ENCODE results near the gene ACTR2. TPM values are rescaled to one million over a fixed set of nuclear protein-coding genes. Genes with fewer than 3 reads are reported as not detected.

ACTR2 gene
- total and polyA plus RNA-seq, 11 donors: 28.2 to 216 (median 109) TPM

GRCh38 chr2:65186093-65186868, 41.4 kb upstream of the ACTR2 start:
- no peak overlapping the region for H3K4me3 ChIP-seq
- ATAC-seq (no peak), DNase-seq (no peak)
- intact Hi-C loops (cut with DNase I): loop anchor here in 9 of 10 donors (5.0 to 10.0 kb wide), 7 partner anchors 119 to 389 kb away; partner anchors contain the start of gene CEP68 (in 1 of the 9)
- peaks cover 0 to 7% (median 0%) of the 10 kb centered on the region in 12 donors for H3K4me1 ChIP-seq
- 92 to 96% (median 94%) methylated on average over 23 of the region's 23 CpGs for WGBS, 4 donors
- no peak for TF ChIP-seq POLR2A (IDR thresholded peaks at IDR 0.05)
- no peak for TF ChIP-seq CTCF (IDR thresholded peaks at IDR 0.05)
- H3K27ac ChIP-seq: no peak overlapping the region
- H3K36me3 ChIP-seq: no peaks in the 10 kb centered on the region
- H3K27me3 ChIP-seq: no peaks in the 10 kb centered on the region
- no peaks in the 10 kb centered on the region for H3K9me3 ChIP-seq

- no peaks in the 10 kb centered on the region for H3K9me3 ChIP-seq
- intact Hi-C loops (cut with DNase I): loop anchor here in 9 of 10 donors (5.0 to 10.0 kb wide), 7 partner anchors 120 to 388 kb away; partner anchors contain the start of gene CEP68 (in 1 of the 9)
- WGBS, 4 donors: 54 to 60% (median 56%) methylated on average over 19 of the region's 19 CpGs
- ATAC-seq (peak; percentile 66 to 98 (median 94)), DNase-seq (peak; percentile 65 to 77 (median 74))
- no peak overlapping the region for H3K4me3 ChIP-seq
- TF ChIP-seq POLR2A (IDR thresholded peaks at IDR 0.05) (no peak), CTCF (IDR thresholded peaks at IDR 0.05) (peak; percentile 73 to 94 (median 80))
- H3K4me1 ChIP-seq: peaks cover 0 to 7% (median 0%) of the 10 kb centered on the region in 12 donors
- H3K36me3 ChIP-seq: no peaks in the 10 kb centered on the region
- no peaks in the 10 kb centered on the region for H3K27me3 ChIP-seq
- no peak overlapping the region for H3K27ac ChIP-seq
These were observed 40.5 kb upstream of the ACTR2 start for GRCh38 chr2:65186872-65187851.

GRCh38 chr2:65193446-65193845, 34.2 kb upstream of the ACTR2 start:
- intact Hi-C loops (cut with DNase I): loop anchor here in 1 of 10 donors (5.0 kb wide), 1 partner anchor 281 kb away; no protein-coding TSS in a partner anchor
- no peaks in the 10 kb centered on the region for H3K9me3 ChIP-seq
- TF ChIP-seq POLR2A (IDR thresholded peaks at IDR 0.05): no peak
- TF ChIP-seq CTCF (IDR thresholded peaks at IDR 0.05): no peak
- no peaks in the 10 kb centered on the region for H3K36me3 ChIP-seq
- ATAC-seq (no peak), DNase-seq (no peak)
- H3K4me3 ChIP-seq: no peak overlapping the region
- H3K27ac ChIP-seq: no peak overlapping the region
- no peaks in the 10 kb centered on the region for H3K27me3 ChIP-seq
- peaks cover 0 to 4% (median 0%) of the 10 kb centered on the region in 12 donors for H3K4me1 ChIP-seq
- WGBS, 4 donors: 89 to 92% (median 91%) methylated on average over 8 of the region's 8 CpGs
